B cell (primary cell): Measurements from ENCODE around the gene FLYWCH2. TPM values are rescaled to one million over a fixed set of nuclear protein-coding genes. Genes with fewer than 3 reads are reported as not detected.
A peak's percentile ranks its signal among the peaks of the same experiment; 100 is the strongest.

Experiments
- ATAC-seq: fragments of 200-7000 bp; cut with Tn5 transposase; one replicate; pipeline ENCODE4 v1.10.0; 2021; ENCODE audit warnings: low read depth, mild to moderate bottlenecking, moderate number of reproducible peaks, moderate library complexity
- CTCF ChIA-PET: fragments of 350-600 bp; sonication (Branson Sonifier 250); formaldehyde crosslinking; loops from one replicate; lab custom pipeline; 2021; ENCODE audit warnings: antibody characterized with exemption, inconsistent platforms; lab: Charles Lee
- POLR2A ChIA-PET: fragments of 350-600 bp; sonication (Branson Sonifier 250); formaldehyde crosslinking; loops from one replicate; lab custom pipeline; 2021; ENCODE audit warnings: antibody characterized with exemption; lab: Charles Lee
- DNase-seq: peaks from one replicate; pipeline ENCODE4 v3.0.0; 2013
- H2AFZ ChIP-seq: 2 replicates; pipeline ENCODE4 v1.6.1; 2012; ENCODE audit warnings: mild to moderate bottlenecking, low read depth, low read length; ENCODE audit not compliant: insufficient read depth, poor library complexity, severe bottlenecking
- H3K27ac ChIP-seq, 2 donors: 1 replicate in 1 of 2; 2 replicates in 1 of 2; pipeline ENCODE4 v1.5.1; 2012 to 2013; ENCODE audit warnings: low read length in 2 of 2, mild to moderate bottlenecking in 2 of 2, moderate library complexity in 1 of 2
- H3K27me3 ChIP-seq, 4 experiments: fragments of 200-600 bp in 1 of 4; sonication (generic) in 1 of 4; replicated peaks in 1 of 4; 1 replicate in 2 of 4; 2 replicates in 2 of 4; pipeline versions ENCODE4 v1.6.1 to v1.7.0; 2013 to 2016; ENCODE audit warnings: low read length in 3 of 4, mild to moderate bottlenecking in 2 of 4, mixed read lengths in 1 of 4, moderate library complexity in 1 of 4; ENCODE audit not compliant: insufficient read depth in 4 of 4, control insufficient read depth in 3 of 4; ENCODE audit errors: control extremely low read depth in 1 of 4
- H3K36me3 ChIP-seq, 2 experiments: replicated peaks in 1 of 2; 1 replicate in 1 of 2; 2 replicates in 1 of 2; pipeline versions ENCODE4 v1.6.1 to v1.7.1; 2013; ENCODE audit warnings: low read length in 1 of 2; ENCODE audit not compliant: insufficient read depth in 2 of 2, control insufficient read depth in 1 of 2; ENCODE audit errors: control extremely low read depth in 1 of 2, extremely low read depth in 1 of 2
- H3K4me1 ChIP-seq, 2 donors: fragments of 200-600 bp in 1 of 2; sonication (generic) in 1 of 2; 1 replicate in 1 of 2; 2 replicates in 1 of 2; pipeline versions ENCODE4 v1.5.1 to v1.6.1; 2013 to 2017; ENCODE audit warnings: low read length in 2 of 2; ENCODE audit not compliant: control insufficient read depth in 2 of 2, insufficient read depth in 2 of 2
- H3K4me2 ChIP-seq: replicated peaks from 2 replicates; pipeline ENCODE3; 2012; ENCODE audit warnings: mild to moderate bottlenecking, low read depth, low read length; ENCODE audit not compliant: poor library complexity, severe bottlenecking
- H3K4me3 ChIP-seq, 5 experiments: fragments of 200-600 bp in 1 of 5; sonication (generic) in 1 of 5; 1 replicate in 3 of 5; 2 replicates in 2 of 5; pipeline versions ENCODE4 v1.5.1 to v1.7.0; 2011 to 2016; ENCODE audit warnings: low read length in 4 of 5, mild to moderate bottlenecking in 4 of 5, low read depth in 2 of 5, control low read depth in 1 of 5, moderate library complexity in 1 of 5; ENCODE audit not compliant: insufficient read depth in 1 of 5; ENCODE audit errors: control extremely low read depth in 1 of 5, extremely low read depth in 1 of 5
- H3K79me2 ChIP-seq: fragments of 200-600 bp; sonication (generic); one replicate; pipeline ENCODE4 v1.6.0; 2016; ENCODE audit warnings: low read length; ENCODE audit not compliant: control insufficient read depth, insufficient read depth
- H3K9ac ChIP-seq: fragments of 200-600 bp; sonication (generic); 2 replicates; pipeline ENCODE4 v1.6.1; 2017; ENCODE audit warnings: mild to moderate bottlenecking, low read length, moderate library complexity
- H3K9me3 ChIP-seq, 3 donors: one replicate each; pipeline versions ENCODE4 v1.6.1 to v1.7.1; 2013; ENCODE audit warnings: low read length in 2 of 3; ENCODE audit not compliant: control insufficient read depth in 2 of 3, insufficient read depth in 1 of 3; ENCODE audit errors: control extremely low read depth in 1 of 3
- H4K20me1 ChIP-seq: 2 replicates; pipeline ENCODE4 v1.6.0; 2012; ENCODE audit warnings: mild to moderate bottlenecking, low read length; ENCODE audit not compliant: insufficient read depth, control insufficient read depth, poor library complexity, severe bottlenecking
- H3K27ac Mint-ChIP-seq: one replicate; pipeline ENCODE4 v1.8.0; 2021; ENCODE audit warnings: mixed read lengths
- H3K27me3 Mint-ChIP-seq: one replicate; pipeline ENCODE4 v1.8.0; 2021; ENCODE audit warnings: mixed read lengths
- H3K4me1 Mint-ChIP-seq: one replicate; pipeline ENCODE4 v1.8.0; 2021; ENCODE audit warnings: mixed read lengths
- H3K4me3 Mint-ChIP-seq: one replicate; pipeline ENCODE4 v1.8.0; 2021; ENCODE audit warnings: mixed read lengths
- H3K9me3 Mint-ChIP-seq: one replicate; pipeline ENCODE4 v1.8.0; 2022; ENCODE audit warnings: mixed read lengths; ENCODE audit not compliant: insufficient read depth
- CTCF ChIP-seq: fragments of 200-600 bp; IDR thresholded peaks from one replicate; pipeline ENCODE4 v1.8.0; 2022; ENCODE audit warnings: antibody characterized with exemption, mild to moderate bottlenecking
- EZH2 ChIP-seq: IDR thresholded peaks from 2 replicates; pipeline ENCODE4 v1.6.1; 2012; ENCODE audit warnings: borderline replicate concordance, low read depth, mild to moderate bottlenecking, moderate library complexity, low read length; ENCODE audit not compliant: insufficient read depth, poor library complexity, severe bottlenecking
- WGBS: methylation state at CpG from one replicate; pipeline ENCODE4 v1.1.5; 2013; ENCODE audit warnings: missing lambda C conversion rate; ENCODE audit not compliant: insufficient coverage; 5-methylcytosine and 5-hydroxymethylcytosine counted together
- intact Hi-C: fragments of 100-400 bp; cut with micrococcal nuclease; formaldehyde crosslinking; loops from one replicate; pipeline ENCODE4 v1.10.0; 2022
- polyA plus RNA-seq: library from polyadenylated mRNA; depleted of rRNA; stranded (reverse); fragments of >200 nt; gene quantifications from 2 replicates; pipeline ENCODE4 v1.2.3, GENCODE V29; 2012
- total RNA-seq, 2 donors: library from RNA; stranded (reverse); fragments of 120-200 nt in 1 of 2; gene quantifications; 1 replicate in 1 of 2; 2 replicates in 1 of 2; pipeline versions ENCODE4 v1.2.3 to v1.2.4, GENCODE V29; 2013 to 2022

The FLYWCH2 gene
- total and polyA plus RNA-seq, 2 donors (not counting 1 experiment from before 2014, with no cell fraction given) = 22.3 to 24.1 TPM

- whole genome bisulfite sequencing = 79% methylated on average over 16 of the region's 18 CpGs
- ChIA-PET CTCF (no interaction called here), POLR2A (no interaction called here)
- H3K27ac ChIP-seq = no peak overlapping the region
- H3K9ac ChIP-seq = peak overlapping the region; percentile 35
- H3K4me1 Mint-ChIP-seq = peaks cover 8% of the 10 kb centered on the region
- no peaks in the 10 kb centered on the region for H3K36me3 ChIP-seq
- H2AFZ ChIP-seq = peak overlapping the region; percentile 47
- H3K4me3 ChIP-seq = no peak overlapping the region
- ATAC-seq = no peak
- intact Hi-C loops = no loop called here
- peak overlapping the region; percentile 60 for H3K4me2 ChIP-seq
- no peak overlapping the region for H3K4me3 Mint-ChIP-seq
- H3K9me3 Mint-ChIP-seq = peaks cover 2% of the 10 kb centered on the region
- DNase-seq = no peak
- peaks cover 0 to 17% (median 0%) of the 10 kb centered on the region in 4 experiments for H3K27me3 ChIP-seq
- no peak overlapping the region for H3K27ac Mint-ChIP-seq
- peaks cover 15 to 29% of the 10 kb centered on the region in 2 donors for H3K4me1 ChIP-seq
- peaks cover 0 to 15% (median 0%) of the 10 kb centered on the region in 3 donors for H3K9me3 ChIP-seq
- peaks cover 26% of the 10 kb centered on the region for H3K27me3 Mint-ChIP-seq
- no peaks in the 10 kb centered on the region for H3K79me2 ChIP-seq
- H4K20me1 ChIP-seq = no peaks in the 10 kb centered on the region
- TF ChIP-seq EZH2 (no peak), CTCF (no peak)
Observed at GRCh38 chr16:2841606-2842339, 41.2 kb upstream of the FLYWCH2 start.

GRCh38 chr16:2842340-2843000 lies 40.5 kb upstream of the FLYWCH2 start:
- 38% methylated on average over 40 of the region's 40 CpGs for WGBS
- ATAC-seq (no peak), DNase-seq (peak; percentile 47)
- Histone ChIP-seq H4K20me1 (no peaks in the 10 kb centered on the region), H3K79me2 (no peaks in the 10 kb centered on the region), H3K27ac (no peak overlapping the region), H3K4me1 (peaks cover 15 to 29% of the 10 kb centered on the region in 2 donors), H3K4me2 (peak overlapping the region; percentile 60), H3K9ac (peak overlapping the region; percentile 35), H3K27me3 (peaks cover 0 to 11% (median 0%) of the 10 kb centered on the region in 4 experiments), H3K36me3 (no peaks in the 10 kb centered on the region), H2AFZ (peak overlapping the region; percentile 47), H3K9me3 (peaks cover 0 to 18% (median 0%) of the 10 kb centered on the region in 3 donors), H3K4me3 (no peak overlapping the region)
- peaks cover 8% of the 10 kb centered on the region for H3K4me1 Mint-ChIP-seq
- no peak for TF ChIP-seq EZH2
- peak; percentile 21 for TF ChIP-seq CTCF
- POLR2A ChIA-PET = no interaction called here
- peaks cover 2% of the 10 kb centered on the region for H3K9me3 Mint-ChIP-seq
- intact Hi-C loops = no loop called here
- peaks cover 25% of the 10 kb centered on the region for H3K27me3 Mint-ChIP-seq
- CTCF ChIA-PET = no interaction called here
- H3K4me3 Mint-ChIP-seq = peak overlapping the region; percentile 11
- no peak overlapping the region for H3K27ac Mint-ChIP-seq
